HL-60/S4 treated with retinoic acid at 250 ng/mL for 4 days and 3 days (cell line): ENCODE results near the gene ZNRF4.
"Not testable (repeated sequence)": the region's sequence is repeated elsewhere in the genome, so short reads cannot be mapped to it uniquely, and the experiment has no call there.

ENCODE experiments used
- in situ Hi-C: fragments of 300-500 bp; cut with MboI; formaldehyde crosslinking; loops from 2 replicates; pipeline ENCODE4 v1.7.0; 2022; ENCODE audit warnings: low sequenced_read_pairs

Gene ZNRF4, protein sequence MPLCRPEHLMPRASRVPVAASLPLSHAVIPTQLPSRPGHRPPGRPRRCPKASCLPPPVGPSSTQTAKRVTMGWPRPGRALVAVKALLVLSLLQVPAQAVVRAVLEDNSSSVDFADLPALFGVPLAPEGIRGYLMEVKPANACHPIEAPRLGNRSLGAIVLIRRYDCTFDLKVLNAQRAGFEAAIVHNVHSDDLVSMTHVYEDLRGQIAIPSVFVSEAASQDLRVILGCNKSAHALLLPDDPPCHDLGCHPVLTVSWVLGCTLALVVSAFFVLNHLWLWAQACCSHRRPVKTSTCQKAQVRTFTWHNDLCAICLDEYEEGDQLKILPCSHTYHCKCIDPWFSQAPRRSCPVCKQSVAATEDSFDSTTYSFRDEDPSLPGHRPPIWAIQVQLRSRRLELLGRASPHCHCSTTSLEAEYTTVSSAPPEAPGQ

DNA sequence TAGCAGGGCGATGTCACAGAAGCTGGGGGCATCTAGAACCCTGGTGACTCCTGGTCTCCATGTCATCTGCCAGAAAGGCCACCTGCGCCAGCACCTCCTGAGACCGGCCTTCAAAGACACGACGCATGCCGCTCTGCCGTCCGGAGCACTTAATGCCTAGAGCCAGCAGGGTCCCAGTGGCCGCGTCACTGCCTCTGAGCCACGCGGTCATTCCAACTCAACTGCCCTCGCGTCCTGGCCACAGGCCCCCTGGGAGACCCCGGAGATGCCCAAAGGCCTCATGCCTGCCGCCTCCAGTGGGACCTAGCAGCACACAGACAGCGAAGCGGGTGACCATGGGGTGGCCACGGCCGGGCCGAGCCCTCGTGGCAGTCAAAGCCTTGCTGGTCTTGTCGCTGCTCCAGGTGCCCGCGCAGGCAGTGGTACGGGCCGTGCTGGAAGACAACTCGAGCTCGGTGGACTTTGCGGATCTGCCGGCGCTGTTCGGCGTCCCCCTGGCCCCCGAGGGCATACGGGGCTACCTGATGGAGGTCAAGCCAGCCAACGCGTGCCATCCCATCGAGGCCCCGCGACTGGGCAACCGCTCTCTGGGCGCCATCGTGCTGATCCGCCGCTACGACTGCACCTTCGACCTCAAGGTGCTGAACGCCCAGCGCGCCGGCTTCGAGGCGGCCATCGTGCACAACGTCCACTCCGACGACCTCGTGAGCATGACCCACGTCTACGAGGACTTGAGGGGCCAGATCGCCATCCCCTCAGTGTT, at the start of gene ZNRF4:
ZNRF4 (plus strand) TSS at position 51 of the 763 bp plus-strand sequence; CDS start at position 126, 75 bp downstream.
- in situ Hi-C loops, result no loop called here

- in situ Hi-C loops, result not testable (repeated sequence)
Observed at GRCh38 chr19:5406198-5406597, 49.0 kb upstream of the ZNRF4 start.

DNA sequence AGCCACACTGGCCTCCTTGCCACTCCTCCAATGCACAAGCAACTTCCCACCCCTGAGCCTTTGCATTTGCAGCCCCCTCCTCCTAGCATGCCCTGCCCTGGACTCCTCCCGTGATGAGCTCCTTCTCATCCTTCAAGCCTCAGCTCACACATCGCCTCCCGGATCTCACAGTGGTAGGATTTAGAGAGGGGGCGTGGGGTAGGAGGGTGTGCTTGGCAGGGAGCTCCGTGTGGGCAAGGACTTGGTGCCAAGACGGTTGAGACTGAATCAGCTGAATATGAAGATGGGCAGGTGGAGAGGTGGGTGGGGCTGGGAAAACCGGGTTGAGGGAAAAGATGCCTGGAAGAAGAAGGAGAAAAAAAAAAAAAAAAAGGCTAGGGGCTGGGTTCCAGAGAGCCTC, 48.4 kb upstream of the ZNRF4 start:
- in situ Hi-C loops, result no loop called here

- in situ Hi-C loops, result no loop called here
Observed at GRCh38 chr19:5407356-5407755, 47.9 kb upstream of the ZNRF4 start.

GRCh38 chr19:5417495-5418436, 37.5 kb upstream of the ZNRF4 start:
- in situ Hi-C loops, result no loop called here

DNA sequence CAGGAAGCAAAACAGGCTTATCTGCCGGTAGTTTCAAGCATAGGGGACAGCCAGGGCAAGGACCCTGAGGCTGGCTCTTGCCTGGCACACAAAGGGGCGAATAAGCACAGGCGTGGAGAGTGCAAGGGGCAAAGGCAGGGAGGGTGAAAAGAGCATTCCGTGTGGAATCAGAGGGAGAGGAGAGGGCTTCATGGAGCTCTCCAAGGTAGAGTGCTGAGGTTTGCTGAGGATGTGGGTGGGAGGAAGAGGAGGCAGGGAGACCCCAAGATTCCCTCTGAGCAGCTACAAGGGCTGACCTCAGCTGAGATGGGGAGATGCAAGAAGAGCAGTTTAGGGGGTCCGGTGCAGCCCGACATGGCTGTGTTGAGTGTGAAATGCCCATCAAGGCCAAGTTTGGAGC, 36.5 kb upstream of the ZNRF4 start:
- in situ Hi-C loops, result no loop called here

- in situ Hi-C loops, result no loop called here
Observed at GRCh38 chr19:5420953-5421352, 34.3 kb upstream of the ZNRF4 start.

DNA sequence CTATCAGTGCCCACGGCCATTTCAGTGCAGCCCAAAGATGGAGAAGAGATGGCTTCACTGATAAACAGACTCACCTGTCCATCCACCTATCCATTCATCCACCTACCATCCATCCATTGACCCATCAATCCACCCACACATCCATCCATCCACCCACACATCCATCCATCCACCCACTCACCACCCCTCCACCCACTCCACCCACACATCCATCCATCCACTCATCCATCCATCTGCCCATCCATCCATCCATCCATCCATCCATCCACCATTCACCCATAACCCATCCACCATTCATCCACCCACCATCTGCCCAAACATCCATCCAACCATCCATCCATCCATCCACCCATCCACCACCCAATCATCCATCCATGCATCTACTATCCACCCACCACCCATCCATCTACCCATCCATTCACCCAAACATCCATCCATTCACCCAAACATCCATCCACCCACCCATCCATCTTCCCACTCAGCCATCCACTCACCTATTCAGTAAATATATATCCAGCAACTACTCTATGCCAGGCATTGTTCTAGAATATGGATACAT, 31.6 kb upstream of the ZNRF4 start:
- in situ Hi-C loops, result no loop called here

DNA sequence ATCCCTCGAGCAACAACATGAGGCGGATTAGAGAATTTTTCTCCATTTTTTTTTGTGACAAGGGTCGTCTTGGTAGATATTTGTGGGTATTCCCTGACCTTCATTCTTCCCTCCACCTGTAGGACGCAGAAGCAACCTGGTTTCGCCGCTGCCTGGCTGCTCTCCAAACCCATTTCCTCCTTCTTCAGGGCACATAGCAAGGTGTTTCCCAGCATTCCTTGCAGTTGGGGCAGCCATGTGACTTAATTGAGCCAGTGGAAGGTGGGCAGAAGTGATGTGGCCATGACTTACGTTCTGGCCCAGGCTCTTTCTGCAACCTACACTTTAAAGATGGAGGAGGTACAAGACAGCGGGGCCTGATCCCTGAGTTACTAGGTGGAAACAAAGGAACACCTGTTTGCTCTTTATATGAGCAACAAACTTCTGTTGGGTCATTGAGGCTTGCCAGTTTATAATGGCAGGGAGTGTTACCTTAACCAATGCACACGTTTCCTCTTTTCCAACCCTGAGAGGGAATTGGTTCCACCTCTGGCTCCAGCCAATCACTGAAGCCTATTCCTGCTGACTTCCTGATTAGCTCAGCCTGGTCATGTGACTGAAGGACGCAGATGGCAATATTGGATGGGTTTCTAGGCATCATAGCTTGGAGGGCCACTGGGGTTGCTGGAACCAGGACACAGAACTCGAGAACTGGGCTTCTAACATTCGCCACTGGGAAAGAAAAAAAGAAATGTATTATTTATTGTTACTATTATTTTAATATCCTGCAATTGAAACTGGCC, 30.8 kb upstream of the ZNRF4 start:
- in situ Hi-C loops, result no loop called here

DNA sequence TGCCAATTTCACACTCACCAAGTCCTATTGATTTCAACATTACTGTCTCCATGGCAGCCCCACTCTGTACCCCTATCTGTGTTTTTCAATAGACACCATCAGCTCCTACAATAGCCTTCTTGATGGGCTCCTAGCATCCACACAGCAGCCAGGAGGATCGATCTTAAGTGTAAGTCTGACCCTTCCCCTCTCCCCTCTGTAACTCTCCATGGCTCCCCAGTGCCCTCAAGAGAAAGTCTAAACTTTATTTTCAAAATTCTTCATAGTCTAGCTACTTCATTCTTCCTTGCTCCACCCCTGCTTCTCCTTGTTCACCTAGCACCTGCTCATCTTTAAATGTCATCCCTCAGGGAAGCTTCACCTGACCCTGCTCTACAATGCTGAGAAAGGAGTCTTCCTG, 30.0 kb upstream of the ZNRF4 start:
- in situ Hi-C loops, result no loop called here

GRCh38 chr19:5430237-5430636, 25.0 kb upstream of the ZNRF4 start:
- in situ Hi-C loops, result no loop called here

GRCh38 chr19:5432687-5433086, 22.5 kb upstream of the ZNRF4 start:
- in situ Hi-C loops, result no loop called here

- in situ Hi-C loops, result no loop called here
Observed at GRCh38 chr19:5434351-5434917, 20.8 kb upstream of the ZNRF4 start.

DNA sequence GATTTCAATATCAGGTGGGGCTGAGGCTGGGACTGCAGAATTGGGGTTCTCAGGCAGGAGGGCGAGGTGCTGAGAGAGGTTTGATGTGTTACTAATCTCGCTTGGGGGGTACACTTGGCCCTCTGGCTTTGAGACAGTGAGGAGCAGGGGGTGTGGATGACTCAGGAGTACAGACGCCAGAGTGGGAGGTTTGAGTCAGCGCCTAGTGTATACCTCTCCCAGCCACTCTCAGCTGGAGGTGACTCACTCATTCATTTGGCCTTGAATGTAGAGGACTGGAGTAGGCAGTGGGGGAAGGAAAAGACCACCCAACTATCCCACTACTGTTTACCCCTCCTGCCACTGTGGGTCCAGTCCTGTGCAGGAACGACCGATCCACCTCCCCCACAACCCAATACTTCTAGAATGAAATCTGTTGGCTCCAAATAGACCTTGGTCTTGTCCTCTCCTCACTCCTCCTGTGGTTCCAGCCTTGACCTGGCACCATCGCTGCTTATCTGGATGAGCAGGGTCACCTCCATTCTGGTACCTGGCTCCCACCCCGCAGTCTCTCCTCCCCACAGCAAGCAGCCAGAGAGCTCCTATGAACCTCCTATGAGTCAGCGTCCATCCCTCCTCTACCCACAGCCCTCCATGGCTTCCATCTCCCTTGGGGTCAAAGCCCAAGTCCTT, 20.1 kb upstream of the ZNRF4 start:
- in situ Hi-C loops, result no loop called here

DNA sequence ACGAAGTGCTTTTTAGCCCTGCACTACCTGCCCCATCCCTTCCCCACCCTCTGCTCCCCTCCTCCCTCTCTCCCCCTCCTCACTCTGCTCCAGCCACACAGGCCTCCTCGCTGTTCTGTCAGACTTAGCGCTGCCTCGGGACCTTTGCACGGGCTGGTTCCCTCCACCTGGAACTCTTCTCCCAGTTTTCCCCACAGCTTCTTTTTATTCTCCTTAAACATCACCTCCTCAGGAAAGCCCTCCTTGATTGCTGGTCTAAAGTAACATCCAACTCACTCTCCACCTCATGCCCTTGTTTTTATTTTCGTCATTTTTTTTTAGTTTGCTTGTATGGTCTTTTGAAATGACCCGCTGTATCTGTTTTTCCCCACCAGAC, 19.6 kb upstream of the ZNRF4 start:
- in situ Hi-C loops, result no loop called here

GRCh38 chr19:5436106-5436947, 18.9 kb upstream of the ZNRF4 start:
- in situ Hi-C loops, result no loop called here

DNA sequence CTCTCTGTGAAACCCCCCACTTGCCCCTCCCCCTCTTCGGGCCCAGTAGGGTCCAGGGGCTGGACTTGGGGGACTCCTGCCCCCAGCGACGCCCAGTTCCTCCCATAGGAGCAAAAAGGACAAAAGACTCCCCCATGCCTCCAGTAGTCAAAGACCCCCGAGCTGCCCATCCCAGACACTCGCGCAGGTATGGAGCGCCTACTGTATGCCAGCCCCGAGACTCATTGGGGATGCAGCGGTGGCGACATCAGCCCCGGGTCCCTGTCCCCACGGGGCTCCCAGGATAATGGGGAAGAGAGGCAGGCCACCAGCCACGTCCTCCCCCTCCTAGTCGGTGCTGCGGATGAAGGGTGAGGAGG, 18.3 kb upstream of the ZNRF4 start:
- in situ Hi-C loops, result no loop called here

- in situ Hi-C loops, result not testable (repeated sequence)
Observed at GRCh38 chr19:5438756-5439155, 16.5 kb upstream of the ZNRF4 start.
